K562 (cell line): Measurements from ENCODE around the gene RPS23. TPM values are rescaled to one million over a fixed set of nuclear protein-coding genes. Genes with fewer than 3 reads are reported as not detected.

Experiments used
- EGR1 ChIP-seq: fragments of 450-650 bp; conservative IDR thresholded peaks from 2 replicates; pipeline ENCODE4 v1.6.1; 2017; ENCODE audit warnings: mild to moderate bottlenecking
- HMG20B ChIP-seq: fragments of 250-450 bp; sonication (Bioruptor Pico); IDR thresholded peaks from 2 replicates; pipeline ENCODE4 v1.5.0; 2021; ENCODE audit warnings: mild to moderate bottlenecking
- KAT8 ChIP-seq: fragments of 450-650 bp; IDR thresholded peaks from 2 replicates; pipeline ENCODE4 v1.6.1; 2016; ENCODE audit warnings: low read depth, mild to moderate bottlenecking
- MBD2 ChIP-seq: sonication (generic); IDR thresholded peaks from 2 replicates; pipeline ENCODE4 v1.6.1; 2016; ENCODE audit warnings: low read depth, borderline replicate concordance
- NFXL1 ChIP-seq: fragments of 450-650 bp; formaldehyde crosslinking; IDR thresholded peaks from 2 replicates; pipeline ENCODE4 v1.4.0; 2021; ENCODE audit warnings: mild to moderate bottlenecking
- NRF1 ChIP-seq, 2 experiments: fragments of 450-650 bp; IDR thresholded peaks in 1 of 2; conservative IDR thresholded peaks in 1 of 2; 2 replicates each; pipeline ENCODE4 v1.6.1; 2014; ENCODE audit warnings: mild to moderate bottlenecking in 2 of 2
- RBFOX2 ChIP-seq: fragments of 200-400 bp; formaldehyde crosslinking; IDR thresholded peaks from 2 replicates; pipeline ENCODE4 v1.6.1; 2017; ENCODE audit warnings: low read depth, mild to moderate bottlenecking, low read length, moderate library complexity
- RFX7 ChIP-seq: fragments of 250-450 bp; sonication (Bioruptor Pico); IDR thresholded peaks from 2 replicates; pipeline ENCODE4 v1.5.1; 2021; ENCODE audit warnings: mild to moderate bottlenecking
- SMARCA5 ChIP-seq: fragments of 450-650 bp; IDR thresholded peaks from 2 replicates; pipeline ENCODE4 v1.6.1; 2016
- SMARCB1 ChIP-seq: IDR thresholded peaks from 2 replicates; pipeline ENCODE4 v1.6.1; 2011; ENCODE audit warnings: improper control_type of control experiment, low read depth; ENCODE audit not compliant: insufficient read length
- SRSF1 ChIP-seq: fragments of 200-400 bp; formaldehyde crosslinking; IDR thresholded peaks from 2 replicates; pipeline ENCODE4 v1.6.1; 2017; ENCODE audit warnings: mild to moderate bottlenecking, low read depth, low read length, moderate library complexity
- TFAP4 ChIP-seq: sonication (generic); formaldehyde crosslinking; IDR thresholded peaks from 2 replicates; pipeline ENCODE4 v1.8.0; 2022; ENCODE audit warnings: missing genetic modification reagents, mild to moderate bottlenecking, moderate library complexity, borderline replicate concordance
- THAP7 ChIP-seq: fragments of 250-450 bp; sonication (Bioruptor Pico); IDR thresholded peaks from 2 replicates; pipeline ENCODE4 v1.5.0; 2021
- U2AF1 ChIP-seq: fragments of 200-400 bp; formaldehyde crosslinking; optimal IDR thresholded peaks from 2 replicates; pipeline ENCODE3; 2017; ENCODE audit warnings: mild to moderate bottlenecking, low read depth, low read length, moderate library complexity
- ZC3H8 ChIP-seq: fragments of 450-650 bp; IDR thresholded peaks from 2 replicates; pipeline ENCODE4 v1.6.1; 2017
- ZNF561 ChIP-seq: fragments of 450-650 bp; formaldehyde crosslinking; conservative IDR thresholded peaks from 2 replicates; pipeline ENCODE4 v1.4.0; 2020; ENCODE audit warnings: mild to moderate bottlenecking, moderate library complexity
- ZNF57 ChIP-seq: fragments of 450-650 bp; formaldehyde crosslinking; IDR thresholded peaks from 2 replicates; pipeline ENCODE4 v1.4.0; 2020; ENCODE audit warnings: mild to moderate bottlenecking, moderate library complexity
- ZNF639 ChIP-seq, 2 experiments: fragments of 200-800 bp in 1 of 2; sonication (Bioruptor generic) in 1 of 2; sonication (generic) in 1 of 2; formaldehyde crosslinking in 1 of 2; IDR thresholded peaks in 1 of 2; conservative IDR thresholded peaks in 1 of 2; 2 replicates each; pipeline versions ENCODE4 v1.5.0 to v1.6.1; 2016 to 2020; ENCODE audit warnings: missing compliant biosample characterization in 1 of 2, missing genetic modification characterization in 1 of 2, missing genetic modification reagents in 1 of 2
- ZNF717 ChIP-seq: fragments of 250-450 bp; sonication (Bioruptor Pico); IDR thresholded peaks from 2 replicates; pipeline ENCODE4 v1.5.0; 2021
- ZSCAN29 ChIP-seq: fragments of 450-650 bp; IDR thresholded peaks from 2 replicates; pipeline ENCODE4 v1.6.1; 2017
- polyA plus RNA-seq, 8 experiments: library from polyadenylated mRNA; depleted of rRNA in 4 of 8; stranded (reverse) in 5 of 8; unstranded in 3 of 8; fragments of >200 nt; fragmentation: Nextera tagmentation in 2 of 8; fragmentation: Illumina TruSeq in 1 of 8; extraction: Ambion mirVana in 2 of 8; extraction: Trizol in 1 of 8; gene quantifications; 2 replicates each; pipeline versions ENCODE4 v1.2.1 to v1.2.3, GENCODE V29; 2011 to 2014; ENCODE audit warnings: inconsistent platforms in 1 of 8, missing spikeins in 1 of 8
- total RNA-seq, 7 experiments: library from RNA; depleted of rRNA in 6 of 7; stranded (reverse); fragments of >200 nt in 6 of 7; fragmentation: Illumina TruSeq in 2 of 7; extraction: Trizol in 2 of 7; gene quantifications; 2 replicates each; pipeline versions ENCODE4 v1.2.1 to v1.2.3, GENCODE V29; 2011 to 2021; ENCODE audit warnings: low replicate concordance in 1 of 7

The RPS23 gene
- total and polyA plus RNA-seq, 9 of the 15 experiments (the other 6 are each of a cell fraction or from before 2014, with no cell fraction given) = 3,252 to 10,689 (median 6,302) TPM

GRCh38 chr5:82274343-82275211 is 3.6 kb downstream of the RPS23 start (continued):
- TF ChIP-seq KAT8 (no peak), SMARCB1 (no peak), EGR1 (no peak), ZNF57 (CRISPR knock-in tag) (no peak), ZC3H8 (no peak), SMARCA5 (no peak), NFXL1 (no peak), HMG20B (CRISPR knock-in tag) (no peak), ZNF561 (CRISPR knock-in tag) (no peak), MBD2 (peak; percentile 35; the same call in 1 of the 2 replicates), RBFOX2 (peak; percentile 83), ZNF717 (peak; percentile 66; the same call in 1 of the 2 replicates), RFX7 (CRISPR knock-in tag) (peak; percentile 43; the same call in 1 of the 2 replicates), U2AF1 (no peak), ZSCAN29 (no peak), NRF1 (conservative IDR thresholded peaks at IDR 0.05 in 1 of 2, IDR thresholded peaks at IDR 0.05 in 1 of 2) (no peak), THAP7 (CRISPR knock-in tag) (no peak), ZNF639 (CRISPR knock-in tag; conservative IDR thresholded peaks at IDR 0.05 in 1 of 2, IDR thresholded peaks at IDR 0.05 in 1 of 2) (no peak), SRSF1 (no peak), TFAP4 (0 out of 2 replicates have a peak, but pooled peaks have one; percentile 19)
